OCI-LY1 (cell line): ENCODE data around the gene ADAMTS14.

Experiments
- H2AFZ ChIP-seq: fragments of 200-600 bp; sonication (generic), shearing (Covaris generic); 2 replicates; pipeline ENCODE4 v1.6.0; 2014; ENCODE audit warnings: antibody characterized with exemption, mild to moderate bottlenecking, low read length
- H3F3A ChIP-seq: fragments of 200-600 bp; sonication (generic), shearing (Covaris generic); 2 replicates; pipeline ENCODE4 v1.6.0; 2014; ENCODE audit warnings: mild to moderate bottlenecking, antibody characterized with exemption, low read length, moderate library complexity; ENCODE audit not compliant: insufficient read depth
- H3K27ac ChIP-seq: fragments of 200-600 bp; sonication (generic); 2 replicates; pipeline ENCODE4 v1.5.1; 2014; ENCODE audit warnings: low read length, mixed run types, mild to moderate bottlenecking, low read depth; ENCODE audit not compliant: poor library complexity, severe bottlenecking
- H3K27me3 ChIP-seq: fragments of 200-600 bp; sonication (generic); 2 replicates; pipeline ENCODE4 v1.6.0; 2014; ENCODE audit warnings: antibody characterized with exemption, mild to moderate bottlenecking, low read length, moderate library complexity; ENCODE audit not compliant: insufficient read depth
- H3K36me3 ChIP-seq: fragments of 200-600 bp; sonication (generic); 2 replicates; pipeline ENCODE4 v1.6.1; 2014; ENCODE audit warnings: mild to moderate bottlenecking, antibody characterized with exemption, low read length, moderate library complexity, mixed read lengths; ENCODE audit not compliant: insufficient read depth
- H3K4me1 ChIP-seq: fragments of 200-600 bp; sonication (generic); 2 replicates; pipeline ENCODE4 v1.5.1; 2014; ENCODE audit warnings: mild to moderate bottlenecking, low read length, moderate library complexity; ENCODE audit not compliant: insufficient read depth, severe bottlenecking
- H3K4me2 ChIP-seq: fragments of 200-600 bp; sonication (generic), shearing (Covaris generic); 2 replicates; pipeline ENCODE4 v1.6.1; 2014; ENCODE audit warnings: low read length
- H3K4me3 ChIP-seq: fragments of 200-600 bp; sonication (generic); 2 replicates; pipeline ENCODE4 v1.5.1; 2014; ENCODE audit warnings: low read length, low read depth, mild to moderate bottlenecking, mixed read lengths; ENCODE audit not compliant: poor library complexity, severe bottlenecking
- H3K79me2 ChIP-seq: fragments of 200-600 bp; shearing (Covaris generic); 2 replicates; pipeline ENCODE4 v1.6.1; 2016; ENCODE audit warnings: mixed run types, low read length, mixed read lengths; ENCODE audit not compliant: insufficient read depth
- H3K9ac ChIP-seq: fragments of 200-600 bp; sonication (generic), shearing (Covaris generic); 2 replicates; pipeline ENCODE4 v1.6.1; 2014; ENCODE audit warnings: mild to moderate bottlenecking, low read length, mixed read lengths
- H3K9me2 ChIP-seq: fragments of 200-600 bp; sonication (generic), shearing (Covaris generic); 2 replicates; pipeline ENCODE4 v1.6.1; 2014; ENCODE audit warnings: low read depth, mild to moderate bottlenecking, low read length, mixed read lengths
- H3K9me3 ChIP-seq: fragments of 200-600 bp; shearing (Covaris generic); 2 replicates; pipeline ENCODE4 v1.6.1; 2014; ENCODE audit warnings: low read length, mixed read lengths
- H4K20me1 ChIP-seq: fragments of 200-600 bp; sonication (generic), shearing (Covaris generic); 2 replicates; pipeline ENCODE4 v1.6.0; 2016; ENCODE audit warnings: mild to moderate bottlenecking, low read length; ENCODE audit not compliant: insufficient read depth
- CTCF ChIP-seq: fragments of 200-600 bp; sonication (generic), shearing (Covaris generic); IDR thresholded peaks from 2 replicates; pipeline ENCODE4 v1.5.1; 2017; ENCODE audit warnings: mild to moderate bottlenecking, antibody characterized with exemption, low read length, moderate library complexity, mixed read lengths
- EZH2 ChIP-seq: fragments of 200-600 bp; sonication (generic), shearing (Covaris generic); IDR thresholded peaks from 2 replicates; pipeline ENCODE4 v1.8.0; 2017; ENCODE audit warnings: borderline replicate concordance, mixed run types, mild to moderate bottlenecking, antibody characterized with exemption, low read length, moderate library complexity, mixed read lengths

The ADAMTS14 gene

DNA sequence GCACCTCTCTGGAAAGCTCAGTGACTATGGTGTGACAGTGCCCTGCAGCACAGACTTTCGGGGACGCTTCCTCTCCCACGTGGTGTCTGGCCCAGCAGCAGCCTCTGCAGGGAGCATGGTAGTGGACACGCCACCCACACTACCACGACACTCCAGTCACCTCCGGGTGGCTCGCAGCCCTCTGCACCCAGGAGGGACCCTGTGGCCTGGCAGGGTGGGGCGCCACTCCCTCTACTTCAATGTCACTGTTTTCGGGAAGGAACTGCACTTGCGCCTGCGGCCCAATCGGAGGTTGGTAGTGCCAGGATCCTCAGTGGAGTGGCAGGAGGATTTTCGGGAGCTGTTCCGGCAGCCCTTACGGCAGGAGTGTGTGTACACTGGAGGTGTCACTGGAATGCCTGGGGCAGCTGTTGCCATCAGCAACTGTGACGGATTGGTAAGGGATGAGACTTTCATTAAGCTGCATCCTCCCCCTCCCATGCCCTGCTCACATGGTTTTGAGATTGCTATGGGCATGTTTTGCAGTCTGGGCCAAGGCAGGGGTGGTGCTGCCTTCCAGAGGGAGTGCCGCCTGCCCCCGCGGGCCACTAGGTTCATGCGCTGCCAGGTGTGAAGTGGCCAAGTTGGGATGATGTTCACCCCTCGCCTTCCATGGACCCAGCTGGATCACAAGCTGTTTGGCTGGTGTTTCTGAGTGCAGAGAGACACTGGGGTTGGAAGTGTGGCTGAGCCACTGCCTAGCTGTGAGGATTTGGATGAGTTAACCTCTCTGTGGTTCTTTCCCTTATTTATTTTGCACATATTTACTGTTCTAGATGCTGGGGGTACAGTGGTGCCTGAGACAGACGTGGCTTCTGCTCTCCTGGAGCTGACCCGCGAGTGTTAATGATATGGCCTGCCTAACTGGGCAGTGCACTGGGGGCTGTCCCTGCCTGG lies 2.5 kb downstream of the ADAMTS14 start:
- Histone ChIP-seq H4K20me1 (no peaks in the 10 kb centered on the region), H3K9me2 (no peaks in the 10 kb centered on the region), H3K79me2 (no peaks in the 10 kb centered on the region), H3K9me3 (no peaks in the 10 kb centered on the region), H3K36me3 (no peaks in the 10 kb centered on the region), H3F3A (no peaks in the 10 kb centered on the region), H3K4me1 (no peaks in the 10 kb centered on the region), H3K9ac (no peak overlapping the region), H3K27me3 (no peaks in the 10 kb centered on the region; the same call in 1 of the 2 replicates), H3K4me3 (no peak overlapping the region), H3K4me2 (no peak overlapping the region), H3K27ac (no peak overlapping the region), H2AFZ (no peak overlapping the region)
- TF ChIP-seq CTCF (no peak), EZH2 (no peak)

DNA sequence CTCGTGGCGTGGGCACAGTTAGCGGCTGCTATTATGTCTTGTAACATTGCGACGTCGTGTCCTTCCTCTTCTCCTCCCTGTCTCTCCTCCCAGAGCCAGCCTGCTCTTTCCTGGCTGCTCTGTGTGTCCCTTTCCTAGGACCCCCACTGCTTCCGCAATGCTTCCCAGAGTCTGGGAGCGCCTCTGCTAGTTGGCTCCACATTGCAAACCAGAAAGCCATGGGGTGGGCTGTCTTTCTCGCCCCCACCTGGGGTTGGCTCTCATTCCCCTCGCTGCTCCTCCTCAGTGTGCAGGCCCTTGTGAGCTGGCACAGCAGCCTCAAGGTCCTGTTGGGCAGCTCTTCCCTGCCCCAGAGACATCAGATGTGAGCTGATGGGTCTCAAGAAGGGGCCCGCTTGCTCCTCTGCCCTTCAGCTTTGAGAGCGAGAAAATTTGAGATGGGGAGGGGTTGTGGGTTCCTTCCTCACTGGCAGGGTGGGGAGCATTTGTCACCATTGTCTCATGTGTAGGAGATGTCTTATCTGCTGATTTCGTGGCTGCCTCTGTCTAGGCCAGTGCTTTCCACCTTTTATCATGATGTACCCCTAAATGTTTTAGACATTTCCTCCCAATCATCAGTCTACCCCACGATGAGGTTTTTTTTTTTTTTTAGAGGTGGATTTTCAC lies 3.3 kb downstream of the ADAMTS14 start:
- H3K9me2 ChIP-seq = no peaks in the 10 kb centered on the region
- TF ChIP-seq CTCF (no peak), EZH2 (no peak)
- no peaks in the 10 kb centered on the region for H3K9me3 ChIP-seq
- H3K79me2 ChIP-seq = no peaks in the 10 kb centered on the region
- no peak overlapping the region for H3K4me3 ChIP-seq
- no peaks in the 10 kb centered on the region for H3K36me3 ChIP-seq
- no peaks in the 10 kb centered on the region for H3K4me1 ChIP-seq
- no peaks in the 10 kb centered on the region; the same call in 1 of the 2 replicates for H3K27me3 ChIP-seq
- no peak overlapping the region for H3K9ac ChIP-seq
- no peaks in the 10 kb centered on the region for H4K20me1 ChIP-seq
- H2AFZ ChIP-seq = no peak overlapping the region
- no peaks in the 10 kb centered on the region for H3F3A ChIP-seq
- H3K4me2 ChIP-seq = no peak overlapping the region
- no peak overlapping the region for H3K27ac ChIP-seq

GRCh38 chr10:70676511-70676910 lies 4.2 kb downstream of the ADAMTS14 start:
- H3K4me1 ChIP-seq = no peaks in the 10 kb centered on the region
- H3K9ac ChIP-seq = no peak overlapping the region
- H4K20me1 ChIP-seq = no peaks in the 10 kb centered on the region
- no peak overlapping the region for H3K4me2 ChIP-seq
- no peaks in the 10 kb centered on the region for H3K36me3 ChIP-seq
- H3K27ac ChIP-seq = no peak overlapping the region
- H3K79me2 ChIP-seq = no peaks in the 10 kb centered on the region
- H3K9me3 ChIP-seq = no peaks in the 10 kb centered on the region
- H3K4me3 ChIP-seq = no peak overlapping the region
- no peak overlapping the region for H2AFZ ChIP-seq
- no peaks in the 10 kb centered on the region for H3F3A ChIP-seq
- TF ChIP-seq CTCF = no peak
- TF ChIP-seq EZH2 = no peak
- no peaks in the 10 kb centered on the region for H3K9me2 ChIP-seq
- no peaks in the 10 kb centered on the region; the same call in 1 of the 2 replicates for H3K27me3 ChIP-seq
